GM19455 (cell line): ENCODE data around the gene SIGLECL1.

Source experiments
- ATAC-seq: cut with Tn5 transposase; IDR thresholded peaks from one replicate; pipeline ENCODE4 v1.9.1; 2021; ENCODE audit not compliant: unreplicated experiment

The SIGLECL1 gene

DNA sequence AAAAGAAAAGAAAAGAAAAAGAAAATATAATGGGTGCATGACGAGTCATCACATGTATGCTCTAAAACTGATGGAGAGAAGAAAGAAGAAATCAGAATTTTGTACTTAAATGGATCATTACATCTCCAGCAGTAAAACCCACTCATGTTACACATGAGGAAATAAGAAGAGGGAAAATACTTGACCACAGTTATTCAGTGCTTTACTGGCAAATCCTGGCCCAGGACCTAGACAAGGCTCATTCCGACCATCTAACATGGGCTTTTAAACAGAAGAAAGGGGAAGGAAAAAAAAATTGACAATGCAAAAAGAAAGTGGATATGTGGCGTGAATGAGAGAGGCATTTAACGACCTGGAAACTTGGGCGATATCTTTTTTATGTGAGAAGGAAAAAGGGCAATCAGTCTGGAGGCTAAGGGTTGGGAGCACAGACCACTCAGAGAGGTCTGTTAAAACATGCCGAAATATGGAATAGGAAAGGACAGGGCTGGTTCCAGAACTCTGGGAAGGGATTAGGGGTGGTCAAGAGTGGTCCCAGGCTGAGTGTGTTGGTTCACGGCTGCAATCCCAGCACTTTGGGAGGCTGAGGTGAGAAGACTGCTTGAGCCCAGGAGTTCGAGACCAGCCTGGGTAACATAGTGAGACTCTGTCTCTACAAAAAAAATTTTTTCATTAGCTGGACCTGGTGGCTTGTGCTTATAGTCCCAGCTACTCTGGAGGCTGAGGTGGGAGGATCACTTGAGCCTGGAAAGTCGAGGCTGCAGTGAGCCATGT is 1.6 kb downstream of the SIGLECL1 start:
- no peak for ATAC-seq

DNA sequence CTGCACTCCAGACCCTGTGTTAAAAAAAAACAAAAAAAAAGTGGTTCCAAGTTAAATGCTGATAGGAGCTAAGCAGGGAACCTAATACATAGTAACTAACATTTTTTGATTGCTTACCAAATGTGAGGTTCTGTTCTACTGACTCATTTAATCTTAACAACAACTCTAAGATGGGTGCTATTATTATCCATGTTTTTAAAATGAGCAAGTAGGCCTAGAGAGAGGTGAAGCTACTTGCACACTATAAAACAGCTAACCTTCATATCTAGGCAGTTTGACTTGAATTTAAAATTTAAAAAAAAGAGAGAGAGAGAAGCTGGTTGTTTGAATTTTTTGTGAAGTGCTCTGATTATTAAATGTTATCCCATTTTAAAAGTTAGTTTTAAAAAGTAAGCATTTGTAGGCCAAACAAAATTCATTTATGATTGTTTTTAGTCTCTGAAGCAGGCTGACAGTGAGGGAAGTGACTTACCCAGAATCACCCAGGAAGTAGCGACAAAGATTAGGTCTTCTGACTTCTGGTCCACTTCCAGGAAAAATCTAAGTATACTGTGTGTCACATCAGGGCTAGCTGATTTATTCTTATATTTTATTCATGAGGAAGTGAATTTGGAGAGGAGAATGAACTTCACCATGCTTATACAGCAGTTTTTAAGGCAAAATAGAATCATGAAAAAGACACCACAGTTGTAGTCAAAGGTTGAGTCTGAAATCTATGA is 2.4 kb downstream of the SIGLECL1 start:
- ATAC-seq, result no peak

DNA sequence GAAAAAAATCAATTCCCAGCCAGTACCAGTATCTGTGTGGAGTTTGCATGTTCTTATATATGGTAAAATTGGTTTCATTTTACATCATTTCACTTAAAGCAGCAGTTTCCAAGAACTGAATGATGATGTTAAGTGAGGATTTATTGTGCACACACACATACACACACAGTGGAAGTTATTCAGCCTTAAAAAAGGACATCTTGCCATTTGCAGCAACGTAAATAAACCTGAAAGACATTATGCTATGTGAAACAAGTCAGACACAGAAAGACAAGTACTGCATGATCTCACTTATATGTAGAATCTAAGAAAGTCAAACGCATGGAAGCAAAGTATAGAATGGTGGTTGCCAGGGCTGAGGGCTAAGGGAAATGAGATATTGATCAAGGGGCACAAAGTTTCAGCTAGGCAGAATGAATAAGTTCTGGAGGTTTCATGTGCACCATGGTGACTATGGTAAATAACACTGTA is 5.3 kb downstream of the SIGLECL1 start:
- ATAC-seq, result no peak

GRCh38 chr19:51257471-51257870 is 6.6 kb downstream of the SIGLECL1 start:
- ATAC-seq, result no peak

- no peak for ATAC-seq
Measured at GRCh38 chr19:51258165-51259160, 7.6 kb downstream of the SIGLECL1 start.

GRCh38 chr19:51259348-51260245 is 8.7 kb downstream of the SIGLECL1 start:
- ATAC-seq, result no peak

DNA sequence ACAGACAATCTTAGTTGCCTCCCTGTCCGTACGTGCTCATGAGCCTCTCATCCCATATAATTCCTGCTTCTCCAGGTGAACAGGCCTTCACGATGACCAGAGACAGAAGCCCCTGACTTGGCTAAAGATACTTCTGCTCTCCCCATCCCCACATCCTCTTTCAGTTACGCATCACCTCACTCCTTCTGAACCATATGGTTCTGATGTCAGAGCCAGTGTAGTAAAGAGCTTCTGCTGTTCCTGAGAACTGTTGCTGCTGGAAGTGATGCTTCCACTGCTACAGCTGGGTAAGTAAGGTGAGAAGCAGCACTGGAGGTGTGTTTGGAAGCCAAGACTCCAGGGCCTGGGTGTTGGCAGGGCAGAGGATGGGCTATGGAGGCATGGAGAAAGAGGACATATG is 12.9 kb downstream of the SIGLECL1 start:
- ATAC-seq, result no peak

DNA sequence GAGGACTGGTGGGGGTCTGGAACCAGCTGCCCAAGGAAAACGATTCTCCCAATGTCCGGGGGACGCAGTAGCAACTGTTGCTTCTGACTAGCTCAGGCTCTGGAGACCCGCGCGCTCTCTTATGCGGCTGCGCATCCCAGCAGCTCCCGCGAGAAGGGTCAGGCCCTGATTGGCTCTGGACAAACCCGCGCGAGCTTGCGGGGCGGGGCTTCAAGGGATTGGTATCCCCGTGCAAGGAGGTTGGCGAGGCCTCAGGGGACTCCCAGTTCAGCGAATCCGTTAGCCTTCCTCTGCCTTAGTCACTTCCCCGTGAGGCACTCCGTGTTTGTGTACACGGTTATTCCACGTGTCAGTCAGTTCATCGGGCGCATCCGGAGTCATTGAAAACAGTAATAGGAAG is 20.2 kb downstream of the SIGLECL1 start:
- ATAC-seq, result no peak

DNA sequence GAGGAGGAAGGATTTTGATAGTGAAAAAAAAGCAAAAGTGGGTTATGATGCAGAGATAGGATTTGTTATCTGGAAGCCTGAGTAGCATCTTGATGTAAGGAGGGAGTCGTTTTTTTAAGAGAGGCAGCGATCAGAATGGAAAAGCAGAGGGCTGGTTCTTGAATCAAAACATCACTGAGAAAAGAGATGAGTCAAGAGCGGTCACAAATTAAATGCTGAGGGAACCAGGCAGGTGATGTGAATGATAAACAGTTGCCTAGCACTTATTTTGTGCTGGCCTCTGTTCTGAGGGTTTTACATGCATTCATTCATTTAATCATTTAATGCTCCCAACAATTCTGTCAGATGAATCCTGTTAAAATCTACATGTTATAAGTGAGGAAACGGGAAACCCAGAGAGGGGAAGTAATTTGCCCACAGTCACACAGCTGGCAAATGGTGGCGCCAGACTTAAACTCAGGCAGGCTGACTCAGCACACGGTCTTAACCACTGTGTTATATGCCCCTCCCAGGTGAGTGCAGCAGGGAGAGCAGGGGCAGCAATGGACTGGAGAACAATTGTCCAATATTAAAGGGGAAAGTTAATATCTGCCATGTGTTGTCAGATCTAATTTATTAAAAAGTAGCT is 21.4 kb downstream of the SIGLECL1 start:
- no peak for ATAC-seq

DNA sequence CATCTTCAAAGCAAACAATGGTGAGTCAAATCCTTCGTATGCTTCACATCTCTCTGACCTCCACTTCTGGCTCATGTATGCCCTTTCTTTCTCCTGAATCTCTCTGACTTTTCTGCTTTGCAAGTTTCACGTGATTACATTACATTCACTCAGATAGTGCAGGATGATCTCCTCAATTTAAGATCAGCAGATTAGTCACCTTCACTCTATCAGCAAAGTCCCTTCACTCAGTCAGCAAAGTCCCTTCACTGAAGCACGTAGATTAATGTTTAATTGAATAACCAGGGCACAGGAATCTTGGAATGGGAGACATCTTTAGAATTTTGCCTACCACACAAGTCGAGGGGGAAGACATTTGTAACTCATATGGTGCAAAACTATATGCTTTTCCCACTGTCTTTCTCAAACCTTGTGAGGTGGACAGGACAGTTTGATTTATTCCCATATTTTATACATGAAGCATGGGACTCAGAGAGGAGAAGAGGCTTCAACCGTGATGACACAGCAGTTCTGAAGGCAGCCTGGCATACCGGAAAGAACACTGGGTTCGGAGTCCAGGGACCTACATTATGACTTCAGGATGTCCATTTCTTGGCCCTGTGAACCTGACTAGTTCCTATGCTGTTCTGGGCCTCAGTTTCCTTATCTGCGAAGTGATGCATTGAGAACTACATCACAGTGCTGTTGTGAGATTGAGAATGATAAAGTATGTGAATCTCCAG is 23.3 kb downstream of the SIGLECL1 start:
- no peak for ATAC-seq

DNA sequence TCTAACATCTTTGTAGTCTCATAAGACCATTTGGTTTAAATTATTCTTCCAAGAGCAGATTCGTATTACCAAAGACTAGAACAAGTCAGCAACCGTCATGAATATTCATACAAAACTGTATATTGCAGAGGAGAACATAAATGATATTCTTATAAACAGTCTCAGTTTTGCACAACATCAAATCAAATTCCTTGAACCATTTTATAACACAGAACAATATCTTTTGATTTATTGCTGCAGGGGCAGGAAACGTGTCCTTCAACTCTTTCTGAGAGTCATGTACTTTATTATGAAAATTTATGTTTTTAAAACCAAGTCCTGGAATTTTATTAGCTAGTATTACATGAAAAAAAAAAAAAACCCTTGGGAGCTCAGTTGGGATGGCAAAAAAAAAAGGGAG is 26.2 kb downstream of the SIGLECL1 start:
- ATAC-seq, result no peak

GRCh38 chr19:51282335-51282734 is 31.5 kb downstream of the SIGLECL1 start:
- no peak for ATAC-seq

DNA sequence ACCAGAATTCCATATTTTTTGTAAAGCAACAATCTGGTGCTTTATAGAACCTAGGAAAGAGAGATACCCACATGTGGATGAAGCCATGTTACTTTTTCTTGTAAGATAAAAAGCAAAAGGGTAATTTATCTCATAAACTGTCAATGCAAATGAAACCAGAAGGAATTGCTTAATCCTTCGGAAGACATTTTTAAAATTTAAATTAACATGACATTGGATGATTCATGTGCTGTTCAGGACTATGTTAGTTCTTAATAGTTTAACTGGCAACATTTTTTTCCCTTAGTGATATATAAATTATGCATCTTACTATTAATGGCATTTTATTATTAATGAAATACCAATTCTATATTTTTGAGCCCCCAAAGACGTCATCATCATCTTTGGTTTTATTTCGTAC is 34.8 kb downstream of the SIGLECL1 start:
- ATAC-seq, result no peak

- ATAC-seq, result no peak
Measured at GRCh38 chr19:51289635-51290034, 38.8 kb downstream of the SIGLECL1 start.

DNA sequence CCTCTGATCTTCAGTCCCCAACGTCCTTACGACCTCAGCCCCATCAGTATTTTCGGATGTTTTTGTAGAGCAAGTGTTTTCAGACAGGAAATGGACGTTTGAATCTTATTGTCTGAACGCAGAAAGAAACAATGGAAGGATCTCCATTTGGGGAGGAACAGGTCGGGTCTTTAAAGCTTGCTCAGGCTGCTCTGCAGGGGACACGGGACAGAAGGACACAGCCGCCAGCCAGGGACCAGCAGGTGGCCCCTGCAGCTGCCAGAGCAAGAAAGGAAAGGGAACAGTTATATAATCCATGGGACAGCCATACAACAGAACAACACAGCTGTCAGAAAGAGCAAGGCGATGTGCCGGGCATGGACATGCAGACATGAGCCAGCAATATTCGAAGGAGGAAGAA is 42.1 kb downstream of the SIGLECL1 start:
- no peak for ATAC-seq

DNA sequence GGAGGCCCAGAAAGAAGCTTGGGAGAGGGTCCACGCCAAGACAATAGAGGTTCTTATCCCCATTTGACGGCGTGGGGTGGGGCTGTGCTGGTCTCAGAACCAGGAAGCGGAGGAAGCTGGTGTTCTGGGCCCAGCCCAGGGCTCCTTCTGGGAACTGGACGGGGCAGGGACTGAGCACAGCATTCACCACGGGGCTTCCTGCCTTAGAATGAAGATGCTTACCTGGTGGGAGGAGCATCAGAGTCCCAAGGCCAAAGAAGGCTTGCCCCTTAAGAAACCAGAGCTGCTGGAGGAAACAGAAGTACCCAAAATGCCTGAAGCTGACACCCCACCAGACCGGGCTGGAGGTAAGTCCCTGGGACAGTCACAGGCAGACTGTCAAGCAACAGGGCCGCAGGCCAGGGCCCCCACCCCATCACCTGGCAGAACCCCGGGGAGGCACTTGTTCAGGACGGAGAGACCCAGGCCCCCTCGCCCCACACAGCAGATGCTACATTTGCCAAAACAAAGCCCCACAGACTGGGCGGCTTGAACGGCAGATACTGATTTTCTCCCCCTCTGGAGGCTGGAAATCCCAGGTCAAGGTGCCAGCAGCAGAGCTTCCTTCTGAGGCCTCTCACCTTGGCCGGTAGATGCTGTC is 42.8 kb downstream of the SIGLECL1 start:
- ATAC-seq, result no peak

- no peak for ATAC-seq
Measured at GRCh38 chr19:51294211-51294976, 43.5 kb downstream of the SIGLECL1 start.

DNA sequence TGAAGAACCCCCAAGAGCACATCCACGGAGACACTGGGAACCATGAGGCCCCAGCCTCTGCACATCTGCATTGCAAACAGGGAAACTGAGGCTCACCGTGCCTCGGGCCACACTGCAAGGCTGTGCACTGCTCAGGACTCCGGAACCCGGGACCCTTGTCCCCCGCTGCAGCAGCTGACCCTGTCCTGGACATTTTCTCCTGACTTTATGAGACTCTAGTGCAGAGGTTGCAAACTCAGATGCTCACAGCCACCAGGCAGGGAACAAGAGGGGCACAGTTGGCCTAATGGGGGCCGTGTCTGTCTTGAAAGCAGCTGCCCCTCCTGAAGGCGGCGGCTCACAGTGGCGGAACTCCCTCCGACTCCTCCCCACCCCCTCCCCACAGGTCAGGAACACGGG is 44.1 kb downstream of the SIGLECL1 start:
- ATAC-seq, result no peak
